IMR-90 (cell line): ENCODE measurements around the gene GALK1. TPM values are rescaled to one million over a fixed set of nuclear protein-coding genes. Genes with fewer than 3 reads are reported as not detected.

Experiments used
- ATAC-seq: fragments of 200-7000 bp; cut with Tn5 transposase; 2 replicates; pipeline ENCODE4 v1.9.1; 2020; ENCODE audit warnings: low read depth, mild to moderate bottlenecking, moderate library complexity
- BruUV-seq: library from RNA; stranded (reverse); fragments of 400-500 nt; replicated peaks from 2 replicates; lab custom pipeline; 2021; lab: Mats Ljungman, UMichigan
- CTCF ChIA-PET: fragments of 300-600 bp; formaldehyde crosslinking; extraction: SDS; loops from one replicate; lab custom pipeline; 2021; ENCODE audit warnings: antibody characterized with exemption; lab: Yijun Ruan, JAX
- POLR2A ChIA-PET: fragments of 300-600 bp; sonication (Branson Sonifier 250); formaldehyde crosslinking; loops from one replicate; lab custom pipeline; 2022; ENCODE audit warnings: antibody characterized with exemption; ENCODE audit not compliant: unreplicated experiment; lab: Charles Lee
- DNase-seq: peaks from one replicate; pipeline ENCODE4 v3.0.0; 2013
- H2AFZ ChIP-seq: replicated peaks from 2 replicates; pipeline ENCODE3; 2013; ENCODE audit warnings: low read length, mild to moderate bottlenecking; ENCODE audit not compliant: poor library complexity
- H2AK5ac ChIP-seq: 2 replicates; pipeline ENCODE4 v1.6.1; 2013; ENCODE audit warnings: low read depth, low read length, inconsistent platforms
- H2AK9ac ChIP-seq: replicated peaks from 2 replicates; pipeline ENCODE3; 2013; ENCODE audit warnings: mild to moderate bottlenecking, low read depth, low read length, moderate library complexity; ENCODE audit not compliant: poor library complexity
- H2BK120ac ChIP-seq: 2 replicates; pipeline ENCODE4 v1.6.1; 2013; ENCODE audit warnings: low read depth, low read length, inconsistent platforms
- H2BK15ac ChIP-seq: 3 replicates; pipeline ENCODE4 v1.6.1; 2013; ENCODE audit warnings: low read depth, low read length, inconsistent platforms
- H2BK20ac ChIP-seq: 2 replicates; pipeline ENCODE4 v1.6.1; 2013; ENCODE audit warnings: low read depth, mild to moderate bottlenecking, inconsistent platforms, low read length, moderate library complexity
- H2BK5ac ChIP-seq: 2 replicates; pipeline ENCODE4 v1.6.1; 2013; ENCODE audit warnings: mild to moderate bottlenecking, low read depth, low read length, inconsistent platforms; ENCODE audit not compliant: poor library complexity, severe bottlenecking
- H3K14ac ChIP-seq: replicated peaks from 2 replicates; pipeline ENCODE4 v1.6.1; 2013; ENCODE audit warnings: low read depth, low read length, inconsistent platforms
- H3K18ac ChIP-seq: 2 replicates; pipeline ENCODE4 v1.6.1; 2013; ENCODE audit warnings: low read depth, low read length, control low read depth
- H3K23ac ChIP-seq: 2 replicates; pipeline ENCODE4 v1.6.1; 2013; ENCODE audit warnings: low read depth, low read length, inconsistent platforms
- H3K27ac ChIP-seq: 2 replicates; pipeline ENCODE4 v1.5.1; 2013; ENCODE audit warnings: mild to moderate bottlenecking, control low read depth, low read length; ENCODE audit not compliant: insufficient read depth
- H3K27me3 ChIP-seq: 2 replicates; pipeline ENCODE4 v1.6.1; 2013; ENCODE audit warnings: low read length; ENCODE audit not compliant: control insufficient read depth, insufficient read depth
- H3K36me3 ChIP-seq: 2 replicates; pipeline ENCODE4 v1.6.1; 2013; ENCODE audit warnings: low read length, mixed read lengths; ENCODE audit not compliant: control insufficient read depth, insufficient read depth
- H3K4ac ChIP-seq: 2 replicates; pipeline ENCODE4 v1.6.1; 2013; ENCODE audit warnings: low read depth, low read length, inconsistent platforms
- H3K4me1 ChIP-seq: 2 replicates; pipeline ENCODE4 v1.6.1; 2013; ENCODE audit warnings: low read length, mixed read lengths; ENCODE audit not compliant: control insufficient read depth, insufficient read depth
- H3K4me2 ChIP-seq: 2 replicates; pipeline ENCODE4 v1.6.1; 2013; ENCODE audit warnings: low read depth, mild to moderate bottlenecking, control low read depth, low read length, moderate library complexity
- H3K4me3 ChIP-seq: 2 replicates; pipeline ENCODE4 v1.5.1; 2013; ENCODE audit warnings: low read depth, mild to moderate bottlenecking, control low read depth, low read length, moderate library complexity; ENCODE audit not compliant: insufficient read depth
- H3K56ac ChIP-seq: 2 replicates; pipeline ENCODE4 v1.6.1; 2013; ENCODE audit warnings: low read length, inconsistent platforms; ENCODE audit not compliant: insufficient read depth; ENCODE audit errors: extremely low read depth
- H3K79me1 ChIP-seq, 2 experiments: 2 replicates each; pipeline ENCODE4 v1.6.1; 2013; ENCODE audit warnings: low read length in 2 of 2, inconsistent platforms in 1 of 2, low read depth in 1 of 2
- H3K9ac ChIP-seq: 2 replicates; pipeline ENCODE4 v1.6.1; 2013; ENCODE audit warnings: low read depth, low read length, control low read depth
- H3K9me1 ChIP-seq: 2 replicates; pipeline ENCODE4 v1.6.1; 2013; ENCODE audit warnings: low read length, inconsistent platforms; ENCODE audit not compliant: insufficient read depth
- H3K9me3 ChIP-seq: 2 replicates; pipeline ENCODE4 v1.6.1; 2013; ENCODE audit warnings: low read length; ENCODE audit not compliant: control insufficient read depth, insufficient read depth
- H4K20me1 ChIP-seq: 2 replicates; pipeline ENCODE4 v1.6.1; 2013; ENCODE audit warnings: low read length, inconsistent platforms; ENCODE audit not compliant: insufficient read depth
- H4K5ac ChIP-seq: 2 replicates; pipeline ENCODE4 v1.6.1; 2013; ENCODE audit warnings: mild to moderate bottlenecking, low read depth, low read length, control low read depth
- H4K8ac ChIP-seq, 2 experiments: 2 replicates each; pipeline ENCODE4 v1.6.1; 2013; ENCODE audit warnings: low read depth in 2 of 2, low read length in 2 of 2, control low read depth in 1 of 2, inconsistent platforms in 1 of 2
- H4K91ac ChIP-seq: 2 replicates; pipeline ENCODE4 v1.6.1; 2013; ENCODE audit warnings: low read depth, low read length, inconsistent platforms; ENCODE audit not compliant: insufficient read depth
- BHLHE40 ChIP-seq: fragments of 150-350 bp; IDR thresholded peaks from 2 replicates; pipeline ENCODE4 v1.6.1; 2016; ENCODE audit warnings: mild to moderate bottlenecking, low read depth, low read length
- CEBPB ChIP-seq: IDR thresholded peaks from 2 replicates; pipeline ENCODE4 v1.6.1; 2012; ENCODE audit warnings: low read depth, low read length, improper control_type of control experiment
- CHD1 ChIP-seq: IDR thresholded peaks from 2 replicates; pipeline ENCODE4 v1.6.1; 2012; ENCODE audit warnings: low read depth, low read length, improper control_type of control experiment
- FOS ChIP-seq: fragments of 150-350 bp; IDR thresholded peaks from 2 replicates; pipeline ENCODE4 v1.6.1; 2016; ENCODE audit warnings: low read depth, low read length
- MAFK ChIP-seq: IDR thresholded peaks from 2 replicates; pipeline ENCODE4 v1.6.1; 2012; ENCODE audit warnings: low read depth, low read length, improper control_type of control experiment
- MAZ ChIP-seq: IDR thresholded peaks from 2 replicates; pipeline ENCODE4 v1.6.1; 2012; ENCODE audit warnings: low read depth, mild to moderate bottlenecking, low read length, improper control_type of control experiment, moderate library complexity, borderline replicate concordance
- MXI1 ChIP-seq: IDR thresholded peaks from 2 replicates; pipeline ENCODE4 v1.6.1; 2012; ENCODE audit warnings: low read depth, mild to moderate bottlenecking, low read length, moderate library complexity, borderline replicate concordance
- NFE2L2 ChIP-seq: fragments of 150-350 bp; IDR thresholded peaks from 2 replicates; pipeline ENCODE4 v1.6.1; 2016; ENCODE audit warnings: low read depth, mild to moderate bottlenecking, low read length
- POLR2A ChIP-seq: IDR thresholded peaks from 2 replicates; pipeline ENCODE4 v1.6.1; 2012; ENCODE audit warnings: mild to moderate bottlenecking, low read depth, low read length
- RAD21 ChIP-seq: IDR thresholded peaks from 2 replicates; pipeline ENCODE4 v1.6.1; 2012; ENCODE audit warnings: low read length, improper control_type of control experiment
- RCOR1 ChIP-seq: IDR thresholded peaks from 2 replicates; pipeline ENCODE4 v1.6.1; 2012; ENCODE audit warnings: mild to moderate bottlenecking, low read length, improper control_type of control experiment; ENCODE audit not compliant: insufficient replicate concordance
- RFX5 ChIP-seq: IDR thresholded peaks from 2 replicates; pipeline ENCODE4 v1.8.0; 2012; ENCODE audit warnings: low read depth, mild to moderate bottlenecking, low read length, moderate library complexity
- SMC3 ChIP-seq: fragments of 150-350 bp; IDR thresholded peaks from 2 replicates; pipeline ENCODE4 v1.6.1; 2016; ENCODE audit warnings: low read depth, mild to moderate bottlenecking, antibody characterized with exemption, low read length, moderate library complexity
- WGBS, 2 experiments: methylation state at CpG; one replicate each; pipeline versions ENCODE4 v1.1.5 to v1.1.7; 2013; ENCODE audit warnings: missing lambda C conversion rate in 2 of 2; ENCODE audit not compliant: insufficient read length in 1 of 2; ENCODE audit errors: extremely low coverage in 2 of 2; 5-methylcytosine and 5-hydroxymethylcytosine counted together
- dilution Hi-C: fragments of 300-500 bp; cut with HindIII; formaldehyde crosslinking; loops from one replicate; pipeline ENCODE4 v1.14.3; 2018; ENCODE audit warnings: low sequenced_read_pairs; ENCODE audit not compliant: unreplicated experiment
- in situ Hi-C: fragments of 300-500 bp; cut with MboI; formaldehyde crosslinking; loops from 3 replicates; pipeline ENCODE4 v1.14.3; 2019; ENCODE audit warnings: low sequenced_read_pairs, inconsistent platforms, mixed read lengths
- intact Hi-C: fragments of 100-400 bp; cut with micrococcal nuclease; formaldehyde crosslinking; loops from 2 replicates; pipeline ENCODE4 v1.10.0; 2022
- polyA plus RNA-seq, 3 experiments: library from polyadenylated mRNA; depleted of rRNA; stranded (reverse); fragments of >200 nt; gene quantifications; 2 replicates each; pipeline ENCODE4 v1.2.3, GENCODE V29; 2012; ENCODE audit warnings: low replicate concordance in 1 of 3
- total RNA-seq: library from RNA; depleted of rRNA; stranded (reverse); fragments of >200 nt; gene quantifications from 2 replicates; pipeline ENCODE4 v1.2.3, GENCODE V29; 2012
- TF ChIP-seq, protein P1 (sequence below): fragments of 150-350 bp; IDR thresholded peaks from 2 replicates; pipeline ENCODE4 v1.6.1; 2017; ENCODE audit warnings: mild to moderate bottlenecking, antibody characterized with exemption, low read length, low read depth
- TF ChIP-seq, protein P2 (sequence below): conservative IDR thresholded peaks from 2 replicates; pipeline ENCODE4 v1.5.1; 2012; ENCODE audit warnings: mild to moderate bottlenecking, low read depth, low read length, improper control_type of control experiment

GALK1 gene
- total and polyA plus RNA-seq, 2 of the 4 experiments (the other 2 are of a cell fraction), result 19.9 to 21.9 TPM

DNA sequence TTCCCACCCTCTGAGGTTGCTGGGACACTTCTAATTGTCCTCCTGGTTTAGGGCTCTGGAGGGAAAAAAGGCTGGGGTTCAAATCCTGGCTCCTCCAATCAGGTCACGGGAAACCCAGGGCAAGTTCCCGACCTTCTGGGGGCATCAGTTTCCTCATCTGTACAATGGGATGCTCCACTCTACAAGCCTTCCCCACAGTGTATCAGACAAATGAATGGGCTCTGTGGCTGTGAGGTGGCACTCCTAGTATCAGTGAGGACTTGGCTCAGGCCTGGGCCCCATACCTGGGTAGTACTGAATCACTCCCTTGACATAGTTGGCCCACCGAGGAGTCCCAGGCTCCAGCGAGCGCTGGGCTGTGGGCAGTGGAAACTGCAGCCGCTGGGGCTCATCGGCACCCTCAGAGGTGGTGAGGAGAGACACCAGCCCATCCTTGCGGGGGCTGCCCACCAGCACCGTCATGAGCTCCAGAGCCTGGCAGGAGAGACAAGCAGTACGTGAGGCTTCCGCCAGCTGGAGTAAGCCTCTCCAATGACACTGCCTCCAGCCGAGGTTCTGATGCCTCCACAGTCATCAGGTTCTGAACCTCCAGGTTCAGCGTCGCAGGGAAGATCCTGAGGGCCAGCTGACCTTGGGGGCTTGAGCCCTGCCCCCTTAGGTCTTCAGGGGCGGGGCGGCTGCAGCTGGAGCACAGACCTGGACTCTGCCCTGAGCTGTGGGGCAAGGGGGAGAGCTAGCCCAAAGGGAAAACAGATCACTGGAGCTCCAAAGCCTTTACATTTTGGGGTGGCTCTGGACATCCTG lies 1.2 kb downstream of the GALK1 start (continued):
- no peak for TF ChIP-seq NFE2L2
- no peak for TF ChIP-seq FOS
- no peak for TF ChIP-seq BHLHE40

DNA sequence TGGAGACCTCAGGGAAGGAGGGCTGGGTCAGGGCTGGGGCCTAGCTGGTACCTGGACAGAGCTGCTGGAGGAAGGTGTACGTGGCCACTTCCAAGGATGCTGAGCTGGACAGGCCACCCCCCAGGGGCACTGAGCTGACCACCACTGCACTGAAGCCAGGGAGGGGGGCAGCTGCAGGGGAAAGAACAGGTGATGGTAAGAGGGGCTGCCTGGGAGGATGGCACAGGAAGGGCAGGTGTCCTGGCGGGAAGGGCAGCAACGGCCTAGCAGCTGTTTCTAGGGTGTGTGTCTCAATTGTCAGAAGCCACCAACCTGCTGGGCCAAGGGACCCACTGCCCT lies 1.8 kb downstream of the GALK1 start:
- Histone ChIP-seq H2BK120ac (no peak overlapping the region), H3K9ac (no peak overlapping the region), H4K20me1 (no peaks in the 10 kb centered on the region), H2BK15ac (no peak overlapping the region), H4K91ac (no peak overlapping the region), H3K9me1 (peaks cover 10% of the 10 kb centered on the region; the same call in 1 of the 2 replicates), H2BK5ac (no peak overlapping the region), H3K4ac (no peak overlapping the region), H3K14ac (no peak overlapping the region), H3K4me3 (no peak overlapping the region), H2AK9ac (no peak overlapping the region), H3K27ac (no peak overlapping the region), H3K27me3 (no peaks in the 10 kb centered on the region), H3K56ac (no peak overlapping the region), H3K36me3 (no peaks in the 10 kb centered on the region), H2BK20ac (no peak overlapping the region), H3K23ac (no peak overlapping the region), H3K9me3 (no peaks in the 10 kb centered on the region), H3K4me1 (peaks cover 7% of the 10 kb centered on the region), H3K4me2 (no peak overlapping the region), H3K18ac (no peak overlapping the region), H4K8ac (no peak overlapping the region), H2AFZ (peak overlapping the region; percentile 62), H2AK5ac (0 out of 2 replicates have a peak overlapping the region, but pooled peaks have one; percentile 8), H4K5ac (no peak overlapping the region), H3K79me1 (peaks cover 5 to 12% of the 10 kb centered on the region in 2 experiments; a peak in 3 of 4 replicates)
- ATAC-seq, result no peak
- no CpG with 5 or more reads among the region's 3 CpGs for WGBS, 2 experiments
- ChIA-PET POLR2A (no interaction called here), CTCF (no interaction called here)
- in situ Hi-C loops (no loop called here), intact Hi-C loops (no loop called here), dilution Hi-C loops (no loop called here)
- BruUV-seq, result no TSS peak
- no peak for DNase-seq
- TF ChIP-seq SMC3, result no peak
- TF ChIP-seq RFX5, result no peak
- no peak for TF ChIP-seq MAZ
- TF ChIP-seq, protein P1, sequence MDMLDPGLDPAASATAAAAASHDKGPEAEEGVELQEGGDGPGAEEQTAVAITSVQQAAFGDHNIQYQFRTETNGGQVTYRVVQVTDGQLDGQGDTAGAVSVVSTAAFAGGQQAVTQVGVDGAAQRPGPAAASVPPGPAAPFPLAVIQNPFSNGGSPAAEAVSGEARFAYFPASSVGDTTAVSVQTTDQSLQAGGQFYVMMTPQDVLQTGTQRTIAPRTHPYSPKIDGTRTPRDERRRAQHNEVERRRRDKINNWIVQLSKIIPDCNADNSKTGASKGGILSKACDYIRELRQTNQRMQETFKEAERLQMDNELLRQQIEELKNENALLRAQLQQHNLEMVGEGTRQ, result no peak
- TF ChIP-seq RCOR1, result no peak
- no peak for TF ChIP-seq POLR2A
- TF ChIP-seq RAD21, result no peak
- no peak for TF ChIP-seq CHD1
- TF ChIP-seq, protein P2, sequence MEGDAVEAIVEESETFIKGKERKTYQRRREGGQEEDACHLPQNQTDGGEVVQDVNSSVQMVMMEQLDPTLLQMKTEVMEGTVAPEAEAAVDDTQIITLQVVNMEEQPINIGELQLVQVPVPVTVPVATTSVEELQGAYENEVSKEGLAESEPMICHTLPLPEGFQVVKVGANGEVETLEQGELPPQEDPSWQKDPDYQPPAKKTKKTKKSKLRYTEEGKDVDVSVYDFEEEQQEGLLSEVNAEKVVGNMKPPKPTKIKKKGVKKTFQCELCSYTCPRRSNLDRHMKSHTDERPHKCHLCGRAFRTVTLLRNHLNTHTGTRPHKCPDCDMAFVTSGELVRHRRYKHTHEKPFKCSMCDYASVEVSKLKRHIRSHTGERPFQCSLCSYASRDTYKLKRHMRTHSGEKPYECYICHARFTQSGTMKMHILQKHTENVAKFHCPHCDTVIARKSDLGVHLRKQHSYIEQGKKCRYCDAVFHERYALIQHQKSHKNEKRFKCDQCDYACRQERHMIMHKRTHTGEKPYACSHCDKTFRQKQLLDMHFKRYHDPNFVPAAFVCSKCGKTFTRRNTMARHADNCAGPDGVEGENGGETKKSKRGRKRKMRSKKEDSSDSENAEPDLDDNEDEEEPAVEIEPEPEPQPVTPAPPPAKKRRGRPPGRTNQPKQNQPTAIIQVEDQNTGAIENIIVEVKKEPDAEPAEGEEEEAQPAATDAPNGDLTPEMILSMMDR, result no peak
- TF ChIP-seq CEBPB, result no peak
- TF ChIP-seq MAFK, result no peak
- TF ChIP-seq FOS, result no peak
- no peak for TF ChIP-seq MXI1
- no peak for TF ChIP-seq BHLHE40
- TF ChIP-seq NFE2L2, result no peak
